Measurements from ENCODE around the gene PRKAR1B.

GRCh38 chr7:560966-561630, 166.0 kb downstream of the PRKAR1B start:
- TF ChIP-seq ZNF274 (IDR thresholded peaks at IDR 0.05; ENCODE audit: low read depth, low read length) (no peak), CEBPB (IDR thresholded peaks at IDR 0.05; ENCODE audit: low read depth) (no peak), SIN3A (IDR thresholded peaks at IDR 0.05; ENCODE audit: low read depth) (no peak), SP1 (IDR thresholded peaks at IDR 0.05; ENCODE audit: low read depth) (no peak), CTCF (IDR thresholded peaks at IDR 0.05 in 2 of 3, conservative IDR thresholded peaks at IDR 0.05 in 1 of 3; ENCODE audit: borderline replicate concordance in 1 of 3, insufficient read depth in 1 of 3, low read depth in 2 of 3, low read length in 2 of 3) (no peak), POLR2AphosphoS5 (IDR thresholded peaks at IDR 0.05; ENCODE audit: low read depth, low read length) (no peak)

All from HCT116 (cell line).